HPDE6-E6E7 (cell line): ENCODE results near the gene PHF20.
"Not testable (repeated sequence)": the region's sequence is repeated elsewhere in the genome, so short reads cannot be mapped to it uniquely, and the experiment has no call there.

ENCODE experiments used
- DNase-seq: peaks from one replicate; pipeline ENCODE4 v3.0.0; 2011; ENCODE audit warnings: missing footprints; ENCODE audit errors: extremely low spot score

The PHF20 gene

GRCh38 chr20:35974256-35974655, 202.4 kb downstream of the PHF20 start:
- no peak for DNase-seq

- DNase-seq = no peak
These were observed 204.0 kb downstream of the PHF20 start for GRCh38 chr20:35975576-35976373.

- DNase-seq = no peak
These were observed 206.3 kb downstream of the PHF20 start for GRCh38 chr20:35978041-35978513.

- no peak for DNase-seq
These were observed 207.7 kb downstream of the PHF20 start for GRCh38 chr20:35979544-35979943.

GRCh38 chr20:35981969-35982368, 210.2 kb downstream of the PHF20 start:
- DNase-seq = no peak

- no peak for DNase-seq
These were observed 212.6 kb downstream of the PHF20 start for GRCh38 chr20:35984382-35984781.

- no peak for DNase-seq
These were observed 214.0 kb downstream of the PHF20 start for GRCh38 chr20:35985806-35986205.

- no peak for DNase-seq
These were observed 217.2 kb downstream of the PHF20 start for GRCh38 chr20:35988910-35989463.

- DNase-seq = peak; percentile 70
These were observed 219.4 kb downstream of the PHF20 start for GRCh38 chr20:35991142-35991771.

GRCh38 chr20:35992713-35993335, 221.0 kb downstream of the PHF20 start:
- DNase-seq = peak; percentile 96

- peak; percentile 92 for DNase-seq
These were observed 223.2 kb downstream of the PHF20 start for GRCh38 chr20:35994994-35995453.

GRCh38 chr20:35996492-35996891, 224.7 kb downstream of the PHF20 start:
- not testable (repeated sequence) for DNase-seq
